HCT116 (cell line): ENCODE data around the gene LEKR1. TPM values are rescaled to one million over a fixed set of nuclear protein-coding genes. Genes with fewer than 3 reads are reported as not detected.
A peak's percentile ranks its signal among the peaks of the same experiment; 100 is the strongest.

Experiments used
- ATAC-seq: fragments of 200-7000 bp; cut with Tn5 transposase; 2 replicates; pipeline ENCODE4 v1.9.1; 2020; ENCODE audit warnings: mild to moderate bottlenecking, moderate library complexity
- BruUV-seq: library from RNA; stranded (reverse); fragments of 400-500 nt; replicated peaks from 2 replicates; lab custom pipeline; 2021; lab: Mats Ljungman, UMichigan
- CTCF ChIA-PET: fragments of 300-600 bp; sonication (Branson Sonifier 250); formaldehyde crosslinking; loops from one replicate; lab custom pipeline; 2021; ENCODE audit warnings: antibody characterized with exemption; lab: Charles Lee
- POLR2A ChIA-PET: fragments of 300-600, 350-600 bp; sonication (Branson Sonifier 250); formaldehyde crosslinking; loops from one replicate; lab custom pipeline; 2021; ENCODE audit warnings: antibody characterized with exemption; lab: Charles Lee
- RAD21 ChIA-PET, 2 experiments: fragments of 300-600 bp; sonication (Branson Sonifier 250); formaldehyde crosslinking; loops; one replicate each; lab custom pipeline; 2023; ENCODE audit warnings: low total read pairs in 2 of 2; ENCODE audit not compliant: uncharacterized antibody in 2 of 2, unreplicated experiment in 2 of 2, low non-redundant PET in 1 of 2; lab: Charles Lee
- DNase-seq: peaks from one replicate; pipeline ENCODE4 v3.0.0-alpha.2; 2010; ENCODE audit warnings: low read depth, low spot score
- H2AFZ ChIP-seq: fragments of 200-600 bp; shearing (Covaris generic), sonication (generic); 2 replicates; pipeline ENCODE4 v1.6.1; 2017; ENCODE audit warnings: low read depth, mixed run types, mixed read lengths, antibody characterized with exemption, low read length; ENCODE audit not compliant: poor library complexity, severe bottlenecking
- H3K27ac ChIP-seq: 2 replicates; pipeline ENCODE4 v1.5.1; 2012; ENCODE audit warnings: low read depth, low read length
- H3K27me3 ChIP-seq: fragments of 200-600 bp; sonication (generic); 2 replicates; pipeline ENCODE4 v1.6.1; 2016; ENCODE audit warnings: mixed run types, low read length, mixed read lengths; ENCODE audit not compliant: insufficient read depth
- H3K36me3 ChIP-seq, 2 experiments: fragments of 200-500 bp in 1 of 2; fragments of 200-600 bp in 1 of 2; sonication (Bioruptor generic) in 1 of 2; sonication (generic) in 1 of 2; 2 replicates each; pipeline versions ENCODE4 v1.5.1 to v1.6.1; 2014 to 2016; ENCODE audit warnings: low read length in 2 of 2, inconsistent platforms in 1 of 2, mixed read lengths in 1 of 2, mixed run types in 1 of 2; ENCODE audit not compliant: insufficient read depth in 2 of 2, control insufficient read depth in 1 of 2
- H3K4me1 ChIP-seq, 2 experiments: fragments of 200-600 bp in 1 of 2; sonication (generic) in 1 of 2; 2 replicates each; pipeline versions ENCODE4 v1.5.1 to v1.6.1; 2012 to 2017; ENCODE audit warnings: low read length in 2 of 2, inconsistent platforms in 1 of 2, mild to moderate bottlenecking in 1 of 2, mixed read lengths in 1 of 2, mixed run types in 1 of 2, moderate library complexity in 1 of 2; ENCODE audit not compliant: insufficient read depth in 2 of 2, control insufficient read depth in 1 of 2
- H3K4me2 ChIP-seq: fragments of 200-600 bp; sonication (generic); 2 replicates; pipeline ENCODE4 v1.6.1; 2017; ENCODE audit warnings: mixed run types, low read length, mixed read lengths
- H3K4me3 ChIP-seq, 2 experiments: fragments of 200-600 bp in 1 of 2; sonication (generic) in 1 of 2; replicated peaks in 1 of 2; 2 replicates each; pipeline ENCODE4 v1.5.1; 2011 to 2016; ENCODE audit warnings: low read length in 2 of 2, control low read depth in 1 of 2, low read depth in 1 of 2, mild to moderate bottlenecking in 1 of 2, mixed read lengths in 1 of 2, mixed run types in 1 of 2
- H3K79me2 ChIP-seq: fragments of 200-600 bp; sonication (generic); 2 replicates; pipeline ENCODE4 v1.6.1; 2017; ENCODE audit warnings: mild to moderate bottlenecking, mixed run types, low read length, moderate library complexity, mixed read lengths; ENCODE audit not compliant: insufficient read depth
- H3K9ac ChIP-seq: fragments of 200-600 bp; sonication (generic); 2 replicates; pipeline ENCODE4 v1.6.1; 2016; ENCODE audit warnings: low read length, mixed read lengths
- H3K9me2 ChIP-seq: fragments of 200-600 bp; sonication (generic), shearing (Covaris generic); 2 replicates; pipeline ENCODE4 v1.6.1; 2017; ENCODE audit warnings: mixed run types, mild to moderate bottlenecking, moderate library complexity; ENCODE audit not compliant: insufficient read depth
- H3K9me3 ChIP-seq, 2 experiments: fragments of 200-500 bp in 1 of 2; fragments of 200-600 bp in 1 of 2; sonication (Bioruptor generic) in 1 of 2; sonication (generic) in 1 of 2; 2 replicates each; pipeline ENCODE4 v1.6.1; 2014 to 2017; ENCODE audit warnings: low read length in 2 of 2, mixed read lengths in 2 of 2, inconsistent platforms in 1 of 2, low read depth in 1 of 2, mild to moderate bottlenecking in 1 of 2, mixed run types in 1 of 2, moderate library complexity in 1 of 2; ENCODE audit not compliant: control insufficient read depth in 1 of 2, insufficient read depth in 1 of 2
- H4K20me1 ChIP-seq: fragments of 200-600 bp; sonication (generic), shearing (Covaris generic); 2 replicates; pipeline ENCODE4 v1.6.1; 2017; ENCODE audit warnings: mixed run types, mild to moderate bottlenecking, moderate library complexity; ENCODE audit not compliant: insufficient read depth
- ATF3 ChIP-seq: IDR thresholded peaks from 2 replicates; pipeline ENCODE4 v1.6.1; 2012
- CEBPB ChIP-seq: IDR thresholded peaks from 2 replicates; pipeline ENCODE4 v1.6.1; 2012; ENCODE audit warnings: low read depth
- CTCF ChIP-seq, 3 experiments: fragments of 200-600 bp in 1 of 3; sonication (generic) in 1 of 3; IDR thresholded peaks in 2 of 3; conservative IDR thresholded peaks in 1 of 3; 2 replicates each; pipeline ENCODE4 v1.5.1; 2012 to 2017; ENCODE audit warnings: low read depth in 2 of 3, low read length in 2 of 3, antibody characterized with exemption in 1 of 3, borderline replicate concordance in 1 of 3, control low read depth in 1 of 3, mild to moderate bottlenecking in 1 of 3, mixed read lengths in 1 of 3, mixed run types in 1 of 3, moderate library complexity in 1 of 3; ENCODE audit not compliant: insufficient read depth in 1 of 3
- ELF1 ChIP-seq: IDR thresholded peaks from 2 replicates; pipeline ENCODE4 v1.6.1; 2012; ENCODE audit warnings: low read depth, borderline replicate concordance
- EZH2 ChIP-seq: fragments of 200-600 bp; sonication (generic); IDR thresholded peaks from 2 replicates; pipeline ENCODE4 v1.6.1; 2017; ENCODE audit warnings: antibody characterized with exemption, mixed run types
- EZH2phosphoT487 ChIP-seq: fragments of 200-600 bp; IDR thresholded peaks from 2 replicates; pipeline ENCODE4 v1.6.1; 2018; ENCODE audit warnings: antibody characterized with exemption, borderline replicate concordance
- POLR2A ChIP-seq: IDR thresholded peaks from 2 replicates; pipeline ENCODE4 v1.7.0; 2011; ENCODE audit warnings: borderline replicate concordance; ENCODE audit not compliant: insufficient read depth, insufficient read length; ENCODE audit errors: extremely low read depth
- POLR2AphosphoS5 ChIP-seq: IDR thresholded peaks from 2 replicates; pipeline ENCODE4 v1.6.1; 2011; ENCODE audit warnings: mild to moderate bottlenecking, low read depth, low read length, moderate library complexity
- RAD21 ChIP-seq: IDR thresholded peaks from 2 replicates; pipeline ENCODE4 v1.6.1; 2012; ENCODE audit warnings: low read depth, mild to moderate bottlenecking
- SP1 ChIP-seq: IDR thresholded peaks from 2 replicates; pipeline ENCODE4 v1.6.1; 2012; ENCODE audit warnings: low read depth
- SRF ChIP-seq: IDR thresholded peaks from 2 replicates; pipeline ENCODE4 v1.6.1; 2012; ENCODE audit warnings: low read depth
- TCF7L2 ChIP-seq: IDR thresholded peaks from 2 replicates; pipeline ENCODE4 v1.7.0; 2011; ENCODE audit warnings: borderline replicate concordance, inconsistent platforms; ENCODE audit not compliant: insufficient read depth, insufficient read length; ENCODE audit errors: extremely low read depth
- YY1 ChIP-seq: IDR thresholded peaks from 2 replicates; pipeline ENCODE4 v1.6.1; 2011; ENCODE audit warnings: low read length, low read depth, moderate library complexity, mild to moderate bottlenecking; ENCODE audit not compliant: insufficient replicate concordance; ENCODE audit errors: extremely low read depth
- ZBTB33 ChIP-seq: IDR thresholded peaks from 2 replicates; pipeline ENCODE4 v1.6.1; 2011; ENCODE audit warnings: mild to moderate bottlenecking, low read length, moderate library complexity; ENCODE audit not compliant: insufficient replicate concordance; ENCODE audit errors: extremely low read depth
- ZFX ChIP-seq: fragments of 450-650 bp; IDR thresholded peaks from 2 replicates; pipeline ENCODE4 v1.6.1; 2017
- ZNF274 ChIP-seq: fragments of 200-500 bp; sonication (Bioruptor generic); IDR thresholded peaks from 2 replicates; pipeline ENCODE4 v1.6.1; 2014; ENCODE audit warnings: mild to moderate bottlenecking, low read depth, low read length, inconsistent platforms
- intact Hi-C: fragments of 100-400 bp; cut with micrococcal nuclease; formaldehyde crosslinking; loops from 2 replicates; pipeline ENCODE4 v1.10.0; 2022
- total RNA-seq: library from RNA; stranded (reverse); gene quantifications from one replicate; pipeline ENCODE4 v1.2.1, GENCODE V29; 2021; ENCODE audit not compliant: unreplicated experiment
- TF ChIP-seq, protein P1 (sequence below): IDR thresholded peaks from 2 replicates; pipeline ENCODE4 v1.6.1; 2012
- TF ChIP-seq, protein P2 (sequence below): IDR thresholded peaks from 2 replicates; pipeline ENCODE4 v1.6.1; 2012; ENCODE audit warnings: low read depth

LEKR1 gene
- total RNA-seq, 1 experiment from 2014 or later: 2.1 TPM

- H3K9ac ChIP-seq: peak overlapping the region; percentile 96
- ATAC-seq: peak; percentile 37
- TF ChIP-seq CTCF (IDR thresholded peaks at IDR 0.05 in 2 of 3, conservative IDR thresholded peaks at IDR 0.05 in 1 of 3; ENCODE audit: borderline replicate concordance in 1 of 3, insufficient read depth in 1 of 3, low read depth in 2 of 3, low read length in 2 of 3) (no peak), SRF (no peak), ZNF274 (no peak), ELF1 (no peak), ATF3 (no peak), POLR2A (no peak), YY1 (no peak), EZH2 (no peak), TCF7L2 (peak; percentile 42), SP1 (peak; percentile 14; the same call in 1 of the 2 replicates), CEBPB (no peak), EZH2phosphoT487 (no peak), RAD21 (no peak), ZBTB33 (no peak), POLR2AphosphoS5 (peak; percentile 54; the same call in 1 of the 2 replicates), ZFX (peak; percentile 83)
- TF ChIP-seq, protein P1, sequence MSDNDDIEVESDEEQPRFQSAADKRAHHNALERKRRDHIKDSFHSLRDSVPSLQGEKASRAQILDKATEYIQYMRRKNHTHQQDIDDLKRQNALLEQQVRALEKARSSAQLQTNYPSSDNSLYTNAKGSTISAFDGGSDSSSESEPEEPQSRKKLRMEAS: peak; percentile 78
- TF ChIP-seq, protein P2, sequence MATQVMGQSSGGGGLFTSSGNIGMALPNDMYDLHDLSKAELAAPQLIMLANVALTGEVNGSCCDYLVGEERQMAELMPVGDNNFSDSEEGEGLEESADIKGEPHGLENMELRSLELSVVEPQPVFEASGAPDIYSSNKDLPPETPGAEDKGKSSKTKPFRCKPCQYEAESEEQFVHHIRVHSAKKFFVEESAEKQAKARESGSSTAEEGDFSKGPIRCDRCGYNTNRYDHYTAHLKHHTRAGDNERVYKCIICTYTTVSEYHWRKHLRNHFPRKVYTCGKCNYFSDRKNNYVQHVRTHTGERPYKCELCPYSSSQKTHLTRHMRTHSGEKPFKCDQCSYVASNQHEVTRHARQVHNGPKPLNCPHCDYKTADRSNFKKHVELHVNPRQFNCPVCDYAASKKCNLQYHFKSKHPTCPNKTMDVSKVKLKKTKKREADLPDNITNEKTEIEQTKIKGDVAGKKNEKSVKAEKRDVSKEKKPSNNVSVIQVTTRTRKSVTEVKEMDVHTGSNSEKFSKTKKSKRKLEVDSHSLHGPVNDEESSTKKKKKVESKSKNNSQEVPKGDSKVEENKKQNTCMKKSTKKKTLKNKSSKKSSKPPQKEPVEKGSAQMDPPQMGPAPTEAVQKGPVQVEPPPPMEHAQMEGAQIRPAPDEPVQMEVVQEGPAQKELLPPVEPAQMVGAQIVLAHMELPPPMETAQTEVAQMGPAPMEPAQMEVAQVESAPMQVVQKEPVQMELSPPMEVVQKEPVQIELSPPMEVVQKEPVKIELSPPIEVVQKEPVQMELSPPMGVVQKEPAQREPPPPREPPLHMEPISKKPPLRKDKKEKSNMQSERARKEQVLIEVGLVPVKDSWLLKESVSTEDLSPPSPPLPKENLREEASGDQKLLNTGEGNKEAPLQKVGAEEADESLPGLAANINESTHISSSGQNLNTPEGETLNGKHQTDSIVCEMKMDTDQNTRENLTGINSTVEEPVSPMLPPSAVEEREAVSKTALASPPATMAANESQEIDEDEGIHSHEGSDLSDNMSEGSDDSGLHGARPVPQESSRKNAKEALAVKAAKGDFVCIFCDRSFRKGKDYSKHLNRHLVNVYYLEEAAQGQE: no peak
These were observed 9.9 kb upstream of the LEKR1 start for GRCh38 chr3:156816091-156816793.

More at GRCh38 chr3:156816091-156816793, 9.9 kb upstream of the LEKR1 start:
- H3K79me2 ChIP-seq: peaks cover 50% of the 10 kb centered on the region
- H3K4me1 ChIP-seq: peaks cover 40 to 98% of the 10 kb centered on the region in 2 experiments
- H3K27me3 ChIP-seq: no peaks in the 10 kb centered on the region
- peak overlapping the region; percentile 95 for H3K27ac ChIP-seq
- H2AFZ ChIP-seq: no peak overlapping the region
- BruUV-seq: no TSS peak
- RAD21 ChIA-PET: no interaction called here
- POLR2A ChIA-PET: interaction anchor here (0.7 to 0.9 kb wide), 2 partner anchors 9 to 11 kb away, joined by 3 read pairs; no protein-coding TSS in a partner anchor
- CTCF ChIA-PET: no interaction called here
- intact Hi-C loops: loop anchor here (2.0 kb wide), 2 partner anchors 141 to 261 kb away; partner anchors contain the start of genes SSR3 and TIPARP
- H3K4me2 ChIP-seq: peak overlapping the region; percentile 78
- no peaks in the 10 kb centered on the region for H3K9me2 ChIP-seq
- no peaks in the 10 kb centered on the region for H4K20me1 ChIP-seq
- no peaks in the 10 kb centered on the region for H3K9me3 ChIP-seq
- DNase-seq: no peak
- peak overlapping the region; percentile 51 to 62 for H3K4me3 ChIP-seq
- H3K36me3 ChIP-seq: no peaks in the 10 kb centered on the region
